Measurements from ENCODE around the gene SLC18A3. TPM values are rescaled to one million over a fixed set of nuclear protein-coding genes. Genes with fewer than 3 reads are reported as not detected.

Gene SLC18A3
- total RNA-seq, 1 experiment from 2014 or later = 0.30 TPM

GRCh38 chr10:49632406-49633317 lies 22.6 kb downstream of the SLC18A3 start:
- H3K4me3 ChIP-seq (ENCODE audit: low read depth, low read length, poor library complexity, severe bottlenecking) = no peak overlapping the region
- peaks cover 20% of the 10 kb centered on the region for H3K4me1 ChIP-seq (ENCODE audit: insufficient read depth, low read length, poor library complexity, severe bottlenecking)
- DNase-seq (ENCODE audit: low spot score) = no peak
- no peak overlapping the region for H3K27ac ChIP-seq (ENCODE audit: low read depth, low read length, poor library complexity, severe bottlenecking)
- no peaks in the 10 kb centered on the region for H3K36me3 ChIP-seq (ENCODE audit: insufficient read depth, low read length, poor library complexity, severe bottlenecking)
- no peak for TF ChIP-seq CTCF (conservative IDR thresholded peaks at IDR 0.05; ENCODE audit: low read depth, low read length)
- peaks cover 5% of the 10 kb centered on the region for H3K27me3 ChIP-seq (replicated peaks; ENCODE audit: insufficient read depth, low read depth, low read length, poor library complexity)
- no peaks in the 10 kb centered on the region for H3K9me3 ChIP-seq (ENCODE audit: low read depth, low read length, poor library complexity, severe bottlenecking)
- CTCF ChIA-PET = no interaction called here
- POLR2A ChIA-PET (ENCODE audit: low non-redundant PET) = no interaction called here
- no TSS peak for BruUV-seq (replicated peaks)
- intact Hi-C loops (cut with micrococcal nuclease; ENCODE audit: unreplicated experiment) = no loop called here

GRCh38 chr10:49633327-49634068 lies 23.4 kb downstream of the SLC18A3 start:
- Histone ChIP-seq H3K36me3 (ENCODE audit: insufficient read depth, low read length, poor library complexity, severe bottlenecking) (no peaks in the 10 kb centered on the region), H3K9me3 (ENCODE audit: low read depth, low read length, poor library complexity, severe bottlenecking) (no peaks in the 10 kb centered on the region), H3K27ac (ENCODE audit: low read depth, low read length, poor library complexity, severe bottlenecking) (no peak overlapping the region), H3K4me3 (ENCODE audit: low read depth, low read length, poor library complexity, severe bottlenecking) (no peak overlapping the region), H3K4me1 (ENCODE audit: insufficient read depth, low read length, poor library complexity, severe bottlenecking) (peaks cover 20% of the 10 kb centered on the region), H3K27me3 (replicated peaks; ENCODE audit: insufficient read depth, low read depth, low read length, poor library complexity) (peaks cover 13% of the 10 kb centered on the region)
- POLR2A ChIA-PET (ENCODE audit: low non-redundant PET) = no interaction called here
- no peak for DNase-seq (ENCODE audit: low spot score)
- CTCF ChIA-PET = no interaction called here
- intact Hi-C loops (cut with micrococcal nuclease; ENCODE audit: unreplicated experiment) = no loop called here
- BruUV-seq (replicated peaks) = no TSS peak
- no peak for TF ChIP-seq EZH2 (IDR thresholded peaks at IDR 0.05; ENCODE audit: borderline replicate concordance, low read depth, low read length, poor library complexity, severe bottlenecking)
- no peak for TF ChIP-seq CTCF (conservative IDR thresholded peaks at IDR 0.05; ENCODE audit: low read depth, low read length)

GRCh38 chr10:49634069-49634660 lies 24.1 kb downstream of the SLC18A3 start:
- CTCF ChIA-PET = no interaction called here
- no peak overlapping the region for H3K27ac ChIP-seq (ENCODE audit: low read depth, low read length, poor library complexity, severe bottlenecking)
- TF ChIP-seq CTCF (conservative IDR thresholded peaks at IDR 0.05; ENCODE audit: low read depth, low read length) (no peak), EZH2 (IDR thresholded peaks at IDR 0.05; ENCODE audit: borderline replicate concordance, low read depth, low read length, poor library complexity, severe bottlenecking) (no peak)

More at GRCh38 chr10:49634069-49634660, 24.1 kb downstream of the SLC18A3 start:
- H3K9me3 ChIP-seq (ENCODE audit: low read depth, low read length, poor library complexity, severe bottlenecking) = no peaks in the 10 kb centered on the region
- no peak for DNase-seq (ENCODE audit: low spot score)
- intact Hi-C loops (cut with micrococcal nuclease; ENCODE audit: unreplicated experiment) = no loop called here
- H3K4me3 ChIP-seq (ENCODE audit: low read depth, low read length, poor library complexity, severe bottlenecking) = no peak overlapping the region
- BruUV-seq (replicated peaks) = no TSS peak
- POLR2A ChIA-PET (ENCODE audit: low non-redundant PET) = no interaction called here
- H3K4me1 ChIP-seq (ENCODE audit: insufficient read depth, low read length, poor library complexity, severe bottlenecking) = peaks cover 14% of the 10 kb centered on the region
- H3K36me3 ChIP-seq (ENCODE audit: insufficient read depth, low read length, poor library complexity, severe bottlenecking) = no peaks in the 10 kb centered on the region
- H3K27me3 ChIP-seq (replicated peaks; ENCODE audit: insufficient read depth, low read depth, low read length, poor library complexity) = peaks cover 17% of the 10 kb centered on the region

Measured in A673 (cell line).